ENCODE measurements around the gene LACTB. TPM values are rescaled to one million over a fixed set of nuclear protein-coding genes. Genes with fewer than 3 reads are reported as not detected.

LACTB gene
- total RNA-seq, 1 donor from 2014 or later = 13.7 TPM

- Mint-ChIP-seq H3K9me3 (no peaks in the 10 kb centered on the region), H3K27me3 (ENCODE audit: insufficient read depth) (peaks cover 13% of the 10 kb centered on the region), H3K36me3 (ENCODE audit: low read depth) (no peaks in the 10 kb centered on the region), H3K4me1 (ENCODE audit: low read depth) (no peaks in the 10 kb centered on the region), H3K4me3 (no peak overlapping the region), H3K27ac (no peak overlapping the region)
- no peak for DNase-seq (ENCODE audit: low spot score)
- intact Hi-C loops (cut with micrococcal nuclease) = no loop called here
Observed at GRCh38 chr15:63083044-63083443, 38.6 kb upstream of the LACTB start.

GRCh38 chr15:63083541-63083940 is 38.1 kb upstream of the LACTB start:
- Mint-ChIP-seq H3K4me1 (ENCODE audit: low read depth) (no peaks in the 10 kb centered on the region), H3K27me3 (ENCODE audit: insufficient read depth) (peaks cover 13% of the 10 kb centered on the region), H3K4me3 (no peak overlapping the region), H3K9me3 (no peaks in the 10 kb centered on the region), H3K36me3 (ENCODE audit: low read depth) (no peaks in the 10 kb centered on the region), H3K27ac (no peak overlapping the region)
- no peak for DNase-seq (ENCODE audit: low spot score)
- intact Hi-C loops (cut with micrococcal nuclease) = no loop called here

GRCh38 chr15:63084806-63085205 is 36.9 kb upstream of the LACTB start:
- H3K9me3 Mint-ChIP-seq = no peaks in the 10 kb centered on the region
- intact Hi-C loops (cut with micrococcal nuclease) = no loop called here
- no peaks in the 10 kb centered on the region for H3K36me3 Mint-ChIP-seq (ENCODE audit: low read depth)
- peaks cover 18% of the 10 kb centered on the region for H3K27me3 Mint-ChIP-seq (ENCODE audit: insufficient read depth)
- no peaks in the 10 kb centered on the region for H3K4me1 Mint-ChIP-seq (ENCODE audit: low read depth)
- no peak for DNase-seq (ENCODE audit: low spot score)
- H3K27ac Mint-ChIP-seq = no peak overlapping the region
- no peak overlapping the region for H3K4me3 Mint-ChIP-seq

- Mint-ChIP-seq H3K36me3 (ENCODE audit: low read depth) (no peaks in the 10 kb centered on the region), H3K9me3 (no peaks in the 10 kb centered on the region)
- no peak for DNase-seq (ENCODE audit: low spot score)
Observed at GRCh38 chr15:63085289-63085688, 36.4 kb upstream of the LACTB start.

GRCh38 chr15:63086271-63086670 is 35.4 kb upstream of the LACTB start:
- H3K36me3 Mint-ChIP-seq (ENCODE audit: low read depth) = no peaks in the 10 kb centered on the region
- H3K9me3 Mint-ChIP-seq = no peaks in the 10 kb centered on the region
- H3K27ac Mint-ChIP-seq = no peak overlapping the region
- H3K4me3 Mint-ChIP-seq = no peak overlapping the region
- no peaks in the 10 kb centered on the region for H3K4me1 Mint-ChIP-seq (ENCODE audit: low read depth)
- H3K27me3 Mint-ChIP-seq (ENCODE audit: insufficient read depth) = peaks cover 18% of the 10 kb centered on the region
- DNase-seq (ENCODE audit: low spot score) = no peak
- intact Hi-C loops (cut with micrococcal nuclease) = no loop called here

More at GRCh38 chr15:63085289-63085688, 36.4 kb upstream of the LACTB start:
- H3K4me3 Mint-ChIP-seq = no peak overlapping the region
- intact Hi-C loops (cut with micrococcal nuclease) = no loop called here
- H3K4me1 Mint-ChIP-seq (ENCODE audit: low read depth) = no peaks in the 10 kb centered on the region
- H3K27me3 Mint-ChIP-seq (ENCODE audit: insufficient read depth) = peaks cover 18% of the 10 kb centered on the region
- H3K27ac Mint-ChIP-seq = no peak overlapping the region

- no peak for DNase-seq (ENCODE audit: low spot score)
- H3K4me1 Mint-ChIP-seq (ENCODE audit: low read depth) = no peaks in the 10 kb centered on the region
- no peaks in the 10 kb centered on the region for H3K9me3 Mint-ChIP-seq
Observed at GRCh38 chr15:63086947-63087346, 34.7 kb upstream of the LACTB start.

GRCh38 chr15:63088533-63089245 is 33.0 kb upstream of the LACTB start:
- no peaks in the 10 kb centered on the region for H3K4me1 Mint-ChIP-seq (ENCODE audit: low read depth)
- no peak overlapping the region for H3K4me3 Mint-ChIP-seq
- no peak for DNase-seq (ENCODE audit: low spot score)
- no peaks in the 10 kb centered on the region for H3K9me3 Mint-ChIP-seq
- no peak overlapping the region for H3K27ac Mint-ChIP-seq
- peaks cover 11% of the 10 kb centered on the region for H3K27me3 Mint-ChIP-seq (ENCODE audit: insufficient read depth)
- no peaks in the 10 kb centered on the region for H3K36me3 Mint-ChIP-seq (ENCODE audit: low read depth)
- intact Hi-C loops (cut with micrococcal nuclease) = no loop called here

More at GRCh38 chr15:63086947-63087346, 34.7 kb upstream of the LACTB start:
- H3K27me3 Mint-ChIP-seq (ENCODE audit: insufficient read depth) = peaks cover 13% of the 10 kb centered on the region
- H3K4me3 Mint-ChIP-seq = no peak overlapping the region
- no peaks in the 10 kb centered on the region for H3K36me3 Mint-ChIP-seq (ENCODE audit: low read depth)
- intact Hi-C loops (cut with micrococcal nuclease) = no loop called here
- H3K27ac Mint-ChIP-seq = no peak overlapping the region

- Mint-ChIP-seq H3K9me3 (no peaks in the 10 kb centered on the region), H3K4me1 (ENCODE audit: low read depth) (no peaks in the 10 kb centered on the region), H3K4me3 (no peak overlapping the region), H3K27me3 (ENCODE audit: insufficient read depth) (peaks cover 11% of the 10 kb centered on the region), H3K27ac (no peak overlapping the region), H3K36me3 (ENCODE audit: low read depth) (no peaks in the 10 kb centered on the region)
- intact Hi-C loops (cut with micrococcal nuclease) = no loop called here
- DNase-seq (ENCODE audit: low spot score) = no peak
Observed at GRCh38 chr15:63089260-63090043, 32.2 kb upstream of the LACTB start.

- no peak overlapping the region for H3K27ac Mint-ChIP-seq
- H3K9me3 Mint-ChIP-seq = no peaks in the 10 kb centered on the region
- H3K27me3 Mint-ChIP-seq (ENCODE audit: insufficient read depth) = peaks cover 11% of the 10 kb centered on the region
- H3K4me1 Mint-ChIP-seq (ENCODE audit: low read depth) = no peaks in the 10 kb centered on the region
- H3K36me3 Mint-ChIP-seq (ENCODE audit: low read depth) = no peaks in the 10 kb centered on the region
- H3K4me3 Mint-ChIP-seq = no peak overlapping the region
- no peak for DNase-seq (ENCODE audit: low spot score)
- intact Hi-C loops (cut with micrococcal nuclease) = no loop called here
Observed at GRCh38 chr15:63090472-63090871, 31.2 kb upstream of the LACTB start.

GRCh38 chr15:63090887-63091286 is 30.8 kb upstream of the LACTB start:
- Mint-ChIP-seq H3K27me3 (ENCODE audit: insufficient read depth) (peaks cover 11% of the 10 kb centered on the region), H3K4me1 (ENCODE audit: low read depth) (no peaks in the 10 kb centered on the region), H3K9me3 (no peaks in the 10 kb centered on the region), H3K36me3 (ENCODE audit: low read depth) (no peaks in the 10 kb centered on the region), H3K27ac (no peak overlapping the region), H3K4me3 (no peak overlapping the region)
- intact Hi-C loops (cut with micrococcal nuclease) = no loop called here
- DNase-seq (ENCODE audit: low spot score) = no peak

GRCh38 chr15:63091679-63092446 is 29.8 kb upstream of the LACTB start:
- H3K27me3 Mint-ChIP-seq (ENCODE audit: insufficient read depth) = peaks cover 8% of the 10 kb centered on the region
- H3K4me1 Mint-ChIP-seq (ENCODE audit: low read depth) = no peaks in the 10 kb centered on the region
- no peak overlapping the region for H3K4me3 Mint-ChIP-seq
- no peaks in the 10 kb centered on the region for H3K9me3 Mint-ChIP-seq
- no peak for DNase-seq (ENCODE audit: low spot score)
- no peak overlapping the region for H3K27ac Mint-ChIP-seq
- intact Hi-C loops (cut with micrococcal nuclease) = no loop called here
- no peaks in the 10 kb centered on the region for H3K36me3 Mint-ChIP-seq (ENCODE audit: low read depth)

GRCh38 chr15:63093486-63094205 is 28.0 kb upstream of the LACTB start:
- peaks cover 5% of the 10 kb centered on the region for H3K4me1 Mint-ChIP-seq (ENCODE audit: low read depth)
- peaks cover 4% of the 10 kb centered on the region for H3K27me3 Mint-ChIP-seq (ENCODE audit: insufficient read depth)
- intact Hi-C loops (cut with micrococcal nuclease) = loop anchor here (1.0 kb wide), 2 partner anchors 45 to 311 kb away; no protein-coding TSS in a partner anchor
- H3K9me3 Mint-ChIP-seq = no peaks in the 10 kb centered on the region
- no peaks in the 10 kb centered on the region for H3K36me3 Mint-ChIP-seq (ENCODE audit: low read depth)
- H3K4me3 Mint-ChIP-seq = no peak overlapping the region
- no peak overlapping the region for H3K27ac Mint-ChIP-seq
- peak; percentile 56 for DNase-seq (ENCODE audit: low spot score)
